OCI-LY1 (cell line): ENCODE results near the gene SPAST.
"Not testable (repeated sequence)": the region's sequence is repeated elsewhere in the genome, so short reads cannot be mapped to it uniquely, and the experiment has no call there.

Source experiments
- H2AFZ ChIP-seq: fragments of 200-600 bp; sonication (generic), shearing (Covaris generic); 2 replicates; pipeline ENCODE4 v1.6.0; 2014; ENCODE audit warnings: antibody characterized with exemption, mild to moderate bottlenecking, low read length
- H3F3A ChIP-seq: fragments of 200-600 bp; sonication (generic), shearing (Covaris generic); 2 replicates; pipeline ENCODE4 v1.6.0; 2014; ENCODE audit warnings: mild to moderate bottlenecking, antibody characterized with exemption, low read length, moderate library complexity; ENCODE audit not compliant: insufficient read depth
- H3K27ac ChIP-seq: fragments of 200-600 bp; sonication (generic); 2 replicates; pipeline ENCODE4 v1.5.1; 2014; ENCODE audit warnings: low read length, mixed run types, mild to moderate bottlenecking, low read depth; ENCODE audit not compliant: poor library complexity, severe bottlenecking
- H3K27me3 ChIP-seq: fragments of 200-600 bp; sonication (generic); 2 replicates; pipeline ENCODE4 v1.6.0; 2014; ENCODE audit warnings: antibody characterized with exemption, mild to moderate bottlenecking, low read length, moderate library complexity; ENCODE audit not compliant: insufficient read depth
- H3K36me3 ChIP-seq: fragments of 200-600 bp; sonication (generic); 2 replicates; pipeline ENCODE4 v1.6.1; 2014; ENCODE audit warnings: mild to moderate bottlenecking, antibody characterized with exemption, low read length, moderate library complexity, mixed read lengths; ENCODE audit not compliant: insufficient read depth
- H3K4me1 ChIP-seq: fragments of 200-600 bp; sonication (generic); 2 replicates; pipeline ENCODE4 v1.5.1; 2014; ENCODE audit warnings: mild to moderate bottlenecking, low read length, moderate library complexity; ENCODE audit not compliant: insufficient read depth, severe bottlenecking
- H3K4me2 ChIP-seq: fragments of 200-600 bp; sonication (generic), shearing (Covaris generic); 2 replicates; pipeline ENCODE4 v1.6.1; 2014; ENCODE audit warnings: low read length
- H3K4me3 ChIP-seq: fragments of 200-600 bp; sonication (generic); 2 replicates; pipeline ENCODE4 v1.5.1; 2014; ENCODE audit warnings: low read length, low read depth, mild to moderate bottlenecking, mixed read lengths; ENCODE audit not compliant: poor library complexity, severe bottlenecking
- H3K79me2 ChIP-seq: fragments of 200-600 bp; shearing (Covaris generic); 2 replicates; pipeline ENCODE4 v1.6.1; 2016; ENCODE audit warnings: mixed run types, low read length, mixed read lengths; ENCODE audit not compliant: insufficient read depth
- H3K9ac ChIP-seq: fragments of 200-600 bp; sonication (generic), shearing (Covaris generic); 2 replicates; pipeline ENCODE4 v1.6.1; 2014; ENCODE audit warnings: mild to moderate bottlenecking, low read length, mixed read lengths
- H3K9me2 ChIP-seq: fragments of 200-600 bp; sonication (generic), shearing (Covaris generic); 2 replicates; pipeline ENCODE4 v1.6.1; 2014; ENCODE audit warnings: low read depth, mild to moderate bottlenecking, low read length, mixed read lengths
- H3K9me3 ChIP-seq: fragments of 200-600 bp; shearing (Covaris generic); 2 replicates; pipeline ENCODE4 v1.6.1; 2014; ENCODE audit warnings: low read length, mixed read lengths
- H4K20me1 ChIP-seq: fragments of 200-600 bp; sonication (generic), shearing (Covaris generic); 2 replicates; pipeline ENCODE4 v1.6.0; 2016; ENCODE audit warnings: mild to moderate bottlenecking, low read length; ENCODE audit not compliant: insufficient read depth
- CTCF ChIP-seq: fragments of 200-600 bp; sonication (generic), shearing (Covaris generic); IDR thresholded peaks from 2 replicates; pipeline ENCODE4 v1.5.1; 2017; ENCODE audit warnings: mild to moderate bottlenecking, antibody characterized with exemption, low read length, moderate library complexity, mixed read lengths
- EZH2 ChIP-seq: fragments of 200-600 bp; sonication (generic), shearing (Covaris generic); IDR thresholded peaks from 2 replicates; pipeline ENCODE4 v1.8.0; 2017; ENCODE audit warnings: borderline replicate concordance, mixed run types, mild to moderate bottlenecking, antibody characterized with exemption, low read length, moderate library complexity, mixed read lengths

The SPAST gene

GRCh38 chr2:32063310-32064020 is at the start of gene SPAST:
Gene SPAST, plus strand, starts transcription at chr2:32063556. Its CDS starts 276 bp downstream, at chr2:32063832.
- Histone ChIP-seq H3F3A (no peaks in the 10 kb centered on the region), H3K36me3 (no peaks in the 10 kb centered on the region), H3K9me3 (no peaks in the 10 kb centered on the region), H3K79me2 (peaks cover 11% of the 10 kb centered on the region; the same call in 1 of the 2 replicates), H3K27me3 (no peaks in the 10 kb centered on the region), H3K4me2 (peak within 1 kb of the TSS; percentile 95), H3K27ac (peak within 1 kb of the TSS; percentile 74), H3K9me2 (no peaks in the 10 kb centered on the region), H3K4me3 (peak within 1 kb of the TSS; percentile 69), H2AFZ (peak within 1 kb of the TSS; percentile 42), H3K9ac (peak within 1 kb of the TSS; percentile 80), H4K20me1 (no peaks in the 10 kb centered on the region), H3K4me1 (peaks cover 28% of the 10 kb centered on the region)
- TF ChIP-seq EZH2 (no peak), CTCF (peak; percentile 19; the same call in 1 of the 2 replicates)

- H3K27me3 ChIP-seq, H2AFZ ChIP-seq, H3K4me1 ChIP-seq, H3K9me2 ChIP-seq, H3K4me2 ChIP-seq, H3K27ac ChIP-seq, H3K4me3 ChIP-seq, H3F3A ChIP-seq, H3K9me3 ChIP-seq, H3K79me2 ChIP-seq, H4K20me1 ChIP-seq, H3K9ac ChIP-seq: not testable (repeated sequence)
- H3K36me3 ChIP-seq, result peaks cover 28% of the 10 kb centered on the region
These were observed 44.4 kb upstream of the SPAST start for GRCh38 chr2:32018789-32019482.

GRCh38 chr2:32034198-32034887 is 29.0 kb upstream of the SPAST start:
- not testable (repeated sequence) for H4K20me1 ChIP-seq, H3K27me3 ChIP-seq, H3K9me3 ChIP-seq, H3K9me2 ChIP-seq, H3K4me3 ChIP-seq, H3K4me2 ChIP-seq, H3K9ac ChIP-seq, H2AFZ ChIP-seq, H3F3A ChIP-seq
- peaks cover 11% of the 10 kb centered on the region for H3K79me2 ChIP-seq
- H3K4me1 ChIP-seq, result peaks cover 13% of the 10 kb centered on the region
- peaks cover 23% of the 10 kb centered on the region for H3K36me3 ChIP-seq
- peak overlapping the region; percentile 39 for H3K27ac ChIP-seq
